GM18505 (cell line): ENCODE measurements around the gene SNX7.

ENCODE experiments used
- ATAC-seq: cut with Tn5 transposase; IDR thresholded peaks from one replicate; pipeline ENCODE4 v1.9.1; 2021; ENCODE audit not compliant: unreplicated experiment
- POLR2A ChIP-seq: IDR thresholded peaks from 4 replicates; pipeline ENCODE4 v1.6.1; 2011; ENCODE audit warnings: borderline replicate concordance; ENCODE audit not compliant: insufficient read depth, insufficient read length; ENCODE audit errors: extremely low read depth

Gene SNX7

GRCh38 chr1:98674075-98674781, 12.7 kb downstream of the SNX7 start:
- no peak for TF ChIP-seq POLR2A
- ATAC-seq, result no peak

DNA sequence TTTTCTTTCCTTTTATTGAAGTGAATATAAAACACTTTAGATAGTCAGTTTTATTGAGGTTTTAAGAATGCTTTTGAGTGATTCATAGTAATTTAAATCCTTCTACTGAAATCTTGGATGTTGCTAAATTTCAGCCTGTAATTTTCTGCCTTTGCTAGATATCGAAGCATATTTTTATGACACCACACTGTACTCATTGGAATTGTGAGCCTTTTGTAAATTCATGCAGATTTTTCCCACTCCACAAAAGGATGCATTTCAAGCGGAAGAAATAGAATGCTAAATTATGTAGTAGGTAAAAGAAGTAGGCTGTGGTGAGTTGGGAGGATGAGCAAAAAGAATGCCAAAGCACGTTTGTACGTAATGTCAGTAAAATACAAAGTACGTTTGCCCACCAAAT, 13.8 kb downstream of the SNX7 start:
- ATAC-seq, result no peak
- no peak for TF ChIP-seq POLR2A

DNA sequence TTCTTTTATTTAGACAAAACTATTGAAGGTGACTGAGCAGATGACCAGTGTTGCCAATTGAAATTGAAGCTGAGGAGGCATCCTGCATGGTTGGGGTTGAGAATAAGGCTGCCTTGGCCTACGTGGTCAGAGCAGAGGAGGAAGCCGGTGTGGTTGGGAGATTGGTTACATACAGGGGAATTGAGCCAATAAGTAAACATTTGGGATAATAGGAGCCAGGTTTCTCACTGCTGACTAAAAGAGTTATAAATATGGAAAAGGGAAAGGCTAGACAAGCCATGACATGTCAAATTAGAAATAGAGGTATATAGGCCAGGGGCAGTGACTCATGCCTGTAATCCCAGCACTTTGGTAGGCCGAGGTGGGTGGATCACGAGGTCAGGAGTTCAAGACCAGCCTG, 15.8 kb downstream of the SNX7 start:
- TF ChIP-seq POLR2A, result no peak
- ATAC-seq, result no peak

DNA sequence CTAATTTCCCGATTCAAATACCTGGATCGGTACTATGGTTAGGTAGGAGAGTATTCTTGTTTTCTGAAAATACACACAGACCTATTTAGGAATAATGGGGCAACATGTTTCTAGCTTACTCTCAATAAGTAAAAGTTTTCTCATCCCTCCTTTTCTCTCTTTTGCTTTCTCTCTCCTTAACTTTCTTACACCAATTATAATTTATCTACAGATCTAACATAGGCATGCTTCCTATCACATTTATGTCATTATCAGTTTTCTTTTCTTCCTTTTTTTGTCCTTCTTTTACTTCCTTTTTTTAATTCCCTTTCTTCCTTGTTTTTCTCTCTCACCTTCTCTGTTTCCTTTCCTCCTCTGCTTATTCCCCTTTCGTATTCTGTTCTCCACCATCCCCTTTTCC, 20.3 kb downstream of the SNX7 start:
- no peak for TF ChIP-seq POLR2A
- ATAC-seq, result no peak

GRCh38 chr1:98688110-98688739, 26.7 kb downstream of the SNX7 start:
- ATAC-seq, result no peak
- TF ChIP-seq POLR2A, result no peak

DNA sequence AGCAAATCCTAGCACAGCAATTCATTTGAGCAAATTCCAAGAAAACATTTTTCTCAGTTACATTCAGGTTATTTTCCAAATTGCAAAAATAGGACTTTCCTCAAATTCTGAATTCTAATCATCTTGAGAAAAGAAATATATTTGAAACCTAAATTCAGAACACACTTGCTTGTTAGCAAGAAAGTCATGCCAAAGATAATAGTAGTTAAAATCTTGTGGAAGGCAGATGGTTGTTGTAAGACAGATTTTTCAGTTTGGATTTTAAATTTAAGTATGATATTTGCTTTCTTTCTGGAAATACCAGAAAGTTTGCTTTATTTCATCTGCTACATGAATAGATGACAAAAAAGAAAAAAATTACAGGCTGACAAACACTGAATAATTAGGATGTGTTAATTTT, 29.1 kb downstream of the SNX7 start:
- no peak for ATAC-seq
- no peak for TF ChIP-seq POLR2A

GRCh38 chr1:98692482-98692881, 31.0 kb downstream of the SNX7 start:
- ATAC-seq, result no peak

GRCh38 chr1:98693385-98693784, 31.9 kb downstream of the SNX7 start:
- ATAC-seq, result no peak
- no peak for TF ChIP-seq POLR2A

More at GRCh38 chr1:98692482-98692881, 31.0 kb downstream of the SNX7 start:
- no peak for TF ChIP-seq POLR2A

DNA sequence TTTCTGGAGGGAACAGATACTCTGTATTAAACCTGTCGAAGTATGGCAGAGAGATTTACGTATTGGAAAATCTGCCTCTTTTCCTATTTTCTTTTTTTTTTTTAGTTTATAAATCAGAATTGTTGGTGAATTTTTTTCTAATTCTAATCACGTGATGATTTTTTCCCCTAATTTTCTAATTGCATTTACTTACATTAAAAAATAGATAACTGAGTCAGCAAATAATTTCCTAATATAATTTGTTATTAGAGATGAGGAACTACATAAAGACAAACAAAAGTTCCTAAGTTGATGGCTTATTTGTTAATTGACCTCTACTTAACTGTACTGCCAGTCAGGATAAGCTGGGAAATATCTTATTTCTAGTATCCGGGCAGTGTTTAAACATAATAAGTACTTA, 34.6 kb downstream of the SNX7 start:
- TF ChIP-seq POLR2A, result no peak
- no peak for ATAC-seq

DNA sequence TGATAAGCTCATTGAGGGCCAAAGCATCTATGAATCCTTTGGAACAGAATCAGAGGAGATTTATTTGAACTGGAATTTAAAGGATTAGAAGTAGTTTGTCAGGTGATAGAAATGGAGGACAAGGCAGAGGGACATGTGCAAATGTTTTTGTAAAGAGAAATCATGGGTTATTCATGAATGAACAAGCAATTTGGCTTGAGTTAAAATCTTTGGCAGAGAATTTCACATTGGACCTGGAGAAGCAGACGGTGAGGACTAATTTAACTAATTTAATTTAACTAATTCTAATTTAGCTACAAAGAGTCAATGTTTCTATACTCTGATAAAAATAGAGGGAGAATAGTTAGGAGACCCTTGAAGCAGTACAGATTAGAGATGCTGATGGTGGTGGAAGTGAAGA, 36.3 kb downstream of the SNX7 start:
- ATAC-seq, result no peak

GRCh38 chr1:98698625-98699024, 37.1 kb downstream of the SNX7 start:
- no peak for ATAC-seq
- TF ChIP-seq POLR2A, result no peak

More for the DNA sequence above, 36.3 kb downstream of the SNX7 start:
- no peak for TF ChIP-seq POLR2A

GRCh38 chr1:98700228-98700627, 38.7 kb downstream of the SNX7 start:
- no peak for ATAC-seq
- TF ChIP-seq POLR2A, result no peak

DNA sequence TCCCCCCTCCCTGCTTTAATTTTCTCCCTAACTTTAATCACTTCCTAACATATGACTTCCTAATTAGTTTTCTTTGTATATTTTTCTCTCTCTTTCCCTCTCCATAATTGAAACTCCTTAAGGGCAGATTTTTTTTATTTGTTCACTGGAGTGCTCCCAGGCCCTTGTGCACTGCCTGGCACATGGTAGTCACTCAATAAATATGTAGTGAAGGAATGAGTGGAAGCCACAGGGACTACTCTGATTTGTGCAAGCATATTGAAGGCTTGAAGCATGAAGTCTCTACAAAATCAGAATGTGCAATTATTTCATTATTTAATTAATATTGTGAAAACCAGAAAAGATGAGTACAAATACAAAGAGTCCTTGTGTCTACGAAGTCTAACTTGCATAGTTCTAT, 41.5 kb downstream of the SNX7 start:
- no peak for ATAC-seq
- no peak for TF ChIP-seq POLR2A

- TF ChIP-seq POLR2A, result no peak
- no peak for ATAC-seq
These were observed 43.0 kb downstream of the SNX7 start for GRCh38 chr1:98704474-98704873.
